Stimulated activated naive CD8-positive, alpha-beta T cell treated with anti-CD3 and anti-CD28 coated beads, Interleukin-15, Interleukin-2, amounts not matched to agents 100 ng/mL and 50 ng/mL, for 24 hours (primary cell): Measurements from ENCODE around the gene ABCC2.
"Not testable (repeated sequence)": the region's sequence is repeated elsewhere in the genome, so short reads cannot be mapped to it uniquely, and the experiment has no call there.

Source experiments
- H3K27ac Mint-ChIP-seq: one replicate; pipeline ENCODE4 v1.8.0; 2021; ENCODE audit warnings: mild to moderate bottlenecking, mixed read lengths
- H3K27me3 Mint-ChIP-seq: one replicate; pipeline ENCODE4 v1.8.0; 2021; ENCODE audit warnings: mixed read lengths
- H3K36me3 Mint-ChIP-seq: one replicate; pipeline ENCODE4 v1.8.0; 2021; ENCODE audit warnings: low read depth, mixed read lengths
- H3K4me1 Mint-ChIP-seq: one replicate; pipeline ENCODE4 v1.8.0; 2021; ENCODE audit warnings: low read depth, mixed read lengths
- H3K4me3 Mint-ChIP-seq: one replicate; pipeline ENCODE4 v1.8.0; 2021; ENCODE audit warnings: mild to moderate bottlenecking, mixed read lengths
- H3K9me3 Mint-ChIP-seq: one replicate; pipeline ENCODE4 v1.8.0; 2021; ENCODE audit warnings: mixed read lengths

The ABCC2 gene

DNA sequence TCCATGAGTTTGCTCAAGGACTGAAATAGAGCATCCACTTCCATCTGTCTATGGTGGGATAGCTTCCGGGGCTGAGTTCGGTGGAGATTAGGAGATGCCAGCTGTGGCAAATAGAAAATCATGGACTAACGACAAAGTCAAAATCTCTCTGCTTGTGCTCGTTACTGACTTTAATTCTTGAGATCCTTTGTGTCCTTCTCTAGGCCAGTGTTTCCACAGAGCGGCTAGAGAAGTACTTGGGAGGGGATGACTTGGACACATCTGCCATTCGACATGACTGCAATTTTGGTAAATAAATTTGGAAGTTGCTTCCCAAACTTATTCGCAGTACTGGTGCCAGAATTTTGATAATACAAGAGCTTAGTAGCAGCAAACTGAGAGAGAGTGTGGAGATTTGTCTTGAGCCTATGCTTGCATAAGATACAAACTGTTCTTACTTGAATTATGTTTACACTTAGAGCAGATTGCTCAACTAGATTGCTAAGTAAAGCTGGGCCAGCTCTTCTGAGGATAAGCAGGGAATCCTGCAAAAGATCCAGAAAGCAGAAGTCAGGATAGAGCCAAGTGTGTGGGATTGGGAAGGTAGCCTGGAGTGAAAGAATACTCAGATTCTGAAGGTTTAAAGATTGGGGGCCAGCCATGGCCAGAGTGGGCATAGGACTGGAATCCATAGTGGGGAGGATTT is 27.6 kb downstream of the ABCC2 start:
- H3K36me3 Mint-ChIP-seq = no peaks in the 10 kb centered on the region
- no peak overlapping the region for H3K27ac Mint-ChIP-seq
- H3K4me1 Mint-ChIP-seq = no peaks in the 10 kb centered on the region
- H3K9me3 Mint-ChIP-seq = no peaks in the 10 kb centered on the region
- no peaks in the 10 kb centered on the region for H3K27me3 Mint-ChIP-seq
- H3K4me3 Mint-ChIP-seq = no peak overlapping the region

DNA sequence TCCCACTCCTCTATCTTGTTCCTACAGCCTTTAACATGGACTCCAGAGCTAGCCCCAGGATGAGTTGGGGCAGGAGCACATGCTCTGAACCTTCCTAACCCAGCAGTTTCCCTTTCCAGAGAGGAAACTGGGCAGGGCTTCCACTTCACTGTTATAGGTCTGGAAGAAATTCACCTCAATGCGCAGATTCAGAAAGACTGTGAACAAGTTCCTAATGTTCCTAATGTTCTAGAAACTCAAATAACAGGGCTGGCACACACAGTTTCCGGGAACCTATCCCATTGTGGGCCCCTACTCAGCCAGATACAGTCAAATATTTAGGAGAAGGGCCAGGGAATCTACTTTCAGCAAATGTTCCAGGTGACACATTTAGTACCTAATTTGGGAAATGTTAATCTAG is 29.7 kb downstream of the ABCC2 start:
- Mint-ChIP-seq H3K27me3 (no peaks in the 10 kb centered on the region), H3K4me1 (no peaks in the 10 kb centered on the region), H3K9me3 (no peaks in the 10 kb centered on the region), H3K27ac (no peak overlapping the region), H3K36me3 (no peaks in the 10 kb centered on the region), H3K4me3 (no peak overlapping the region)

- Mint-ChIP-seq H3K9me3 (no peaks in the 10 kb centered on the region), H3K27ac (no peak overlapping the region), H3K27me3 (no peaks in the 10 kb centered on the region), H3K4me3 (no peak overlapping the region), H3K4me1 (no peaks in the 10 kb centered on the region), H3K36me3 (no peaks in the 10 kb centered on the region)
These were observed 31.7 kb downstream of the ABCC2 start for GRCh38 chr10:99814143-99814542.

DNA sequence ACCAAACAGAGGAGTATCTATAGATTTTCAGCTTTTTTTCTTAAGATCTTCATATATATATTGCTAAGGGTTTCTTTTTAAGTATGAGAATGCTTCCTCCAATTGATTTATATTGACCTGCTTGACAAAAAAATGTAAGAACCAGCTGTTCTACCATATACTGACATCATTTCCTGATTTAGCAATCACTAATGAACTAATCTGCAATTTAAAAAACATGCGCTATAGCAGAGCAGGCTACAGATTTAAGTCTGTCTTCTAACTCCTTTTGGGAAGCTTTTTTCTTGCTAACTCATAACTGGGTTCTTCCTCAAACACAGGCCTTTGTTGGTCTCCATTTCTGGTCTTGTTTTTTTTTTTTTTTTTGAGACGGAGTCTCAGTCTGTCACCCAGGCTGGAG is 33.2 kb downstream of the ABCC2 start:
- Mint-ChIP-seq H3K4me1 (no peaks in the 10 kb centered on the region), H3K4me3 (no peak overlapping the region), H3K9me3 (no peaks in the 10 kb centered on the region), H3K27ac (no peak overlapping the region), H3K36me3 (no peaks in the 10 kb centered on the region), H3K27me3 (no peaks in the 10 kb centered on the region)

GRCh38 chr10:99827936-99828335 is 45.5 kb downstream of the ABCC2 start:
- Mint-ChIP-seq H3K9me3 (no peaks in the 10 kb centered on the region), H3K4me3 (no peak overlapping the region), H3K4me1 (no peaks in the 10 kb centered on the region), H3K27me3 (no peaks in the 10 kb centered on the region), H3K36me3 (peaks cover 4% of the 10 kb centered on the region), H3K27ac (no peak overlapping the region)

- no peak overlapping the region for H3K27ac Mint-ChIP-seq
- H3K36me3 Mint-ChIP-seq = peaks cover 4% of the 10 kb centered on the region
- H3K9me3 Mint-ChIP-seq = no peaks in the 10 kb centered on the region
- H3K27me3 Mint-ChIP-seq = no peaks in the 10 kb centered on the region
- H3K4me1 Mint-ChIP-seq = no peaks in the 10 kb centered on the region
- H3K4me3 Mint-ChIP-seq = no peak overlapping the region
These were observed 46.0 kb downstream of the ABCC2 start for GRCh38 chr10:99828464-99828863.

DNA sequence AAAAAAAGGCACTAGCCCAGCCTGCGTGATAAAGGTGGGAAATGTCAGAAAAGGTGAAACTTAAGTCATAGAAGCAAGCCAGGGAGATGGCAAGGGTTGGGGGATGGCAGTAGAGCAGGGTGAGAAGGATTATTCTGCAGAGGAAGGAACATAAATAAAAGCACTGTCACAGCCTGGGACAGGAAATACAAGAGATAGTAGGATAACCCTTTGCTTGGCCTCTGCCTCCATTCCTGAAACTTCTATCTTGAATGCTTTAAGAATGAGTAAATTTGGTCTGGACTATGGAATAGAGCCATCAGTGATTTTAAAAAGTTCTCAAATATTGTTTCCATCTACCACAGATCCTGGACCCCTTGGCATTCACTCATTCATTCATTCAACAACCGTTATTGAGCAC is 50.0 kb downstream of the ABCC2 start:
- Mint-ChIP-seq H3K4me3 (no peak overlapping the region), H3K36me3 (peaks cover 4% of the 10 kb centered on the region), H3K27ac (no peak overlapping the region), H3K9me3 (no peaks in the 10 kb centered on the region), H3K27me3 (no peaks in the 10 kb centered on the region), H3K4me1 (peaks cover 5% of the 10 kb centered on the region)

DNA sequence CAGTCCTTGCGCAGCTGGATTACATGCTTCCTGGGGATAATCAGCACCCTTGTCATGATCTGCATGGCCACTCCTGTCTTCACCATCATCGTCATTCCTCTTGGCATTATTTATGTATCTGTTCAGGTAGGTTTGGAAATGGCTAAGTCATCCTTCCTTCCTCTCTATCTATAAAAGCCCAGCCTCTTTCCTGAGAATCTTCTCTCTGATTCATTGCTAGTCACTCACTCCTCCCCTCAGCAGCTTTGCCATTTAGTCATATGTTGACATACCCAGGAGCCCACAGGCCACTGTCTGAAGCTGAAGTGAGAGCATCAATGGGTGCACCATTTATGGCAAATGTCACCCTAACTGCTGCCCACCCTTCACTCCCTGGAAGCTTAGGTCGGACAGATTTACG is 52.0 kb downstream of the ABCC2 start:
- Mint-ChIP-seq H3K36me3 (peaks cover 4% of the 10 kb centered on the region), H3K4me3 (no peak overlapping the region), H3K27me3 (no peaks in the 10 kb centered on the region), H3K4me1 (peaks cover 5% of the 10 kb centered on the region), H3K9me3 (no peaks in the 10 kb centered on the region), H3K27ac (no peak overlapping the region)

GRCh38 chr10:99835947-99836346 is 53.5 kb downstream of the ABCC2 start:
- no peaks in the 10 kb centered on the region for H3K36me3 Mint-ChIP-seq
- H3K27me3 Mint-ChIP-seq = no peaks in the 10 kb centered on the region
- H3K27ac Mint-ChIP-seq = no peak overlapping the region
- no peaks in the 10 kb centered on the region for H3K9me3 Mint-ChIP-seq
- H3K4me1 Mint-ChIP-seq = peaks cover 5% of the 10 kb centered on the region
- H3K4me3 Mint-ChIP-seq = no peak overlapping the region

DNA sequence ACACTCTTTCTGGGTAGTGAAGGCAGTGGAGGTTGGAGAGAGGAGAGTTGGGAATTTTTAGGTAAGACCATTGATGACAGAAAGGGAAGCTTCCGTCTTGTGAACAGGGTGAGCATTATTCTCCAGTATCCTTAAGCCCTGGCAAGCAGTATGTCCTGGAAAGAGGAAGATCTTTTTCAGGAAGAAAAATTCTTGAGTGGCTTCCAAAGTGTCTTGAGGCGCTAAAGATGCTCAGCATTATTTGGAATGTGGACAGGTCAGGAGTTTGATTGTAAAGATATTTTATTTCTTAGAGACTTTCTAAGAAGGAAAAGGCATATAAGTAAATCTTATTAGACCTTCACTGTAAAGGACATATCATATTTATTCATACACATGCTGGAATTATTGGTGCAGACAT is 54.3 kb downstream of the ABCC2 start:
- Mint-ChIP-seq H3K9me3 (no peaks in the 10 kb centered on the region), H3K4me3 (no peak overlapping the region), H3K27ac (no peak overlapping the region), H3K27me3 (no peaks in the 10 kb centered on the region), H3K36me3 (no peaks in the 10 kb centered on the region), H3K4me1 (peaks cover 5% of the 10 kb centered on the region)

GRCh38 chr10:99840859-99841258 is 58.4 kb downstream of the ABCC2 start:
- H3K27ac Mint-ChIP-seq, H3K36me3 Mint-ChIP-seq, H3K4me3 Mint-ChIP-seq: not testable (repeated sequence)

DNA sequence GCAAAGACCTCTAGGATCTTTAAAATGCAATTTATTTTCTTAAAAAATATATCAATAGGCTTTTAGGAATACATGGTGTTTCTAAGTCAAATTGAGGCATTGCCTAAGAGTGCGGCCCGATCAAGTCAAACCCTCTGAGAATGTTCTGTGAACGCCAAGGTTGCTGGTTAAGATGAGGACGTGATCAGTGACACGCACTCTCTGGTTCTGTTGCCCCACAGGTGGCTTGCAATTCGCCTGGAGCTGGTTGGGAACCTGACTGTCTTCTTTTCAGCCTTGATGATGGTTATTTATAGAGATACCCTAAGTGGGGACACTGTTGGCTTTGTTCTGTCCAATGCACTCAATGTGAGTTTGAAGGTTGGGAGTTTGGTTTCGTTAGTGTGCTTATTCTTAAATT is 59.3 kb downstream of the ABCC2 start:
- Mint-ChIP-seq H3K36me3 (no peaks in the 10 kb centered on the region), H3K9me3 (no peaks in the 10 kb centered on the region), H3K4me1 (peaks cover 4% of the 10 kb centered on the region), H3K4me3 (no peak overlapping the region), H3K27me3 (no peaks in the 10 kb centered on the region), H3K27ac (no peak overlapping the region)

More at GRCh38 chr10:99840859-99841258, 58.4 kb downstream of the ABCC2 start:
- H3K27me3 Mint-ChIP-seq, H3K4me1 Mint-ChIP-seq, H3K9me3 Mint-ChIP-seq: not testable (repeated sequence)

DNA sequence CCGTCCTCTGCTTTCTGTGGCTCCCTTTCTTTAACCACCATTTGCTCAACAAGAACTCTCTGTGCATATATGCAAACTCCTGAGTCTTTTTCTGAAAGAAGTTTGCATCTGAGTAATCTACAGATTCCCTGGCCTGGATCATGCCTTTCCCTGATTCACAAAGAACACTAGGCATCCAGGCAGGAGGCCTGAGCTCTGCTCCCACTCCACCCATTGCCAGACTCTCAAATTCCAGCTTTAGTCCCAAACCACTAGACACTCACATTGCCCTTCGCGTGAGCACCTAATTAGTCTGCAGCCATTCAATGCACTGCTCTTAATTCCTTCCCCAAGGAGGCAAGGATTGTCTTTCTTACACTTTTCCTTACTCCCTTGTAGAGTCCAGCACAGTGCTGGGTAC is 60.9 kb downstream of the ABCC2 start:
- H3K36me3 Mint-ChIP-seq = no peaks in the 10 kb centered on the region
- no peaks in the 10 kb centered on the region for H3K27me3 Mint-ChIP-seq
- no peak overlapping the region for H3K4me3 Mint-ChIP-seq
- H3K27ac Mint-ChIP-seq = no peak overlapping the region
- no peaks in the 10 kb centered on the region for H3K9me3 Mint-ChIP-seq
- peaks cover 4% of the 10 kb centered on the region for H3K4me1 Mint-ChIP-seq

DNA sequence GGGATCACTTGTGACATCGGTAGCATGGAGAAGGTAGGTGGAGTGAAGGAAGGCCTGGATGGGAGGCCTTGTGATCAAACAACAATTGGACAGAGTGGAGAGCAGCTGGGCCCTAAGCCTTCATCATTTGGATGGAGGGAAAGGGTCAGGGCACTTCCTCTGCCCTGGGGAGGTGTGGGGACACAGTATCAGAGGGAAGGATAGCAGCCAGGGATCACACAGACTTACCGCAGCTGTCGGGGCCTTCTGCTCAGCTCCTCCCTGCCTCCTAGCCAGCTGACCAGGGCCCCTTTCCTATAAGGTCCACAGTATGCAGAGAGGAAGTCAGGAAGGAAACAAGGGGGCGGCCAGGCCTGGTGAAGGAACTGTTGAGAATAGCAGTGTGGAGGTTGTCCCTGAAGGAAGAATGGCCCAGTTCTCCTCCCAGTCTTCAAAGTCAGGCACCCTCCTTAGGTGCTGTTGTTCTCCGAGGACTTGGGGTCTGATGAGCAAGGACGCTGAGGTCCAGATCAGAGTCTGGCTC is 62.1 kb downstream of the ABCC2 start:
- no peaks in the 10 kb centered on the region for H3K36me3 Mint-ChIP-seq
- no peaks in the 10 kb centered on the region for H3K9me3 Mint-ChIP-seq
- H3K27ac Mint-ChIP-seq = no peak overlapping the region
- H3K4me3 Mint-ChIP-seq = no peak overlapping the region
- H3K27me3 Mint-ChIP-seq = no peaks in the 10 kb centered on the region
- H3K4me1 Mint-ChIP-seq = peaks cover 4% of the 10 kb centered on the region

DNA sequence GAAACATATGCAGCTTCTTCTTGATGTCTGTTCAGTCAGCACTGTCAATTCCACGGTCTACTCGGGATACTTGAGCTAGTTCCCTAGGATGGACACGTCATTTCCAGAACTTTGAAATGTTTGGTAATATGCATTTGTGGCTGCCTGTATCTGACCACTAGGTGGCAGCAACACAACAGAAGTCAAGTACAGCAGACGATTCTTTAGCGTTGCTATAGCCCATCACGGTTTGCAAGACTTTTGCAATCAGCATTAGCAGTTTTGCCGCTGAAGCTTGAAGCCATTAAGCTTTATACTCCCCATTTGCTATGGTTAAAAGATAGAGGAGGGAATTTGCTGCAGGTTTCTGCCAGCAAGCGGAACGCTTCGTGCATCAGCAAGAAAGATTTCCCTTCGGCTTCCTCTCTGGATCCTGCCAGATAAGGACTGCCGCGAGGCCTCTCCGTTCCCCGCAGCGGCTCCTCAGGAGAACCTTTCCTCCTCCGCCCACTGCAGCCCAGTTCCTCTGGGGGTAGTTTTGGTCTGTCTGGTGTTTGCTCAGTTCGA is 63.5 kb downstream of the ABCC2 start:
- Mint-ChIP-seq H3K4me3 (peak overlapping the region; percentile 21), H3K36me3 (no peaks in the 10 kb centered on the region), H3K27ac (no peak overlapping the region), H3K27me3 (no peaks in the 10 kb centered on the region), H3K9me3 (no peaks in the 10 kb centered on the region), H3K4me1 (peaks cover 4% of the 10 kb centered on the region)

DNA sequence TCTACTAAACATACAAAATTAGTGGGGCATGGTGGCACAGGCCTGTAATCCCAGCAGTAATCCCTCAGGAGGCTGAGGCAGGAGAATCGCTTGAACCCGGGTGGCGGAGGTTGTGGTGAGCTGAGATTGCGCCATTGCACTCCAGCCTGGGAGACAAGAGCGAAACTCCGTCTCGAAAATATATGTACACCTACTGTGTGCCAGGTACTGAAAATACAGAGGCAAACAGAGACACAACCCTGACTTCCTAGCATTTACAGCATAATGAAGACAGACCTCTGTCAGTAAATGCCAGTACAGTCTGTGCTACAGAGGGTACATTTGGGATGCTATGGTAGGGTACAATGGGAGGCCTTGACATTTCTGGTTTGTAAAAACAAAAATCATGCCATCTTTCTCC is 66.6 kb downstream of the ABCC2 start:
- Mint-ChIP-seq H3K4me3 (no peak overlapping the region), H3K4me1 (peaks cover 4% of the 10 kb centered on the region), H3K36me3 (peaks cover 5% of the 10 kb centered on the region), H3K9me3 (no peaks in the 10 kb centered on the region), H3K27me3 (no peaks in the 10 kb centered on the region), H3K27ac (no peak overlapping the region)
